ENCODE data around the gene JMJD1C. TPM values are rescaled to one million over a fixed set of nuclear protein-coding genes. Genes with fewer than 3 reads are reported as not detected.

Gene JMJD1C
- total RNA-seq, 1 experiment from 2014 or later, result 180 TPM

- TF ChIP-seq ZNF425 (CRISPR knock-in tag; conservative IDR thresholded peaks at IDR 0.05), result no peak
Measured at GRCh38 chr10:63374991-63375390, 90.8 kb downstream of the JMJD1C start (continued).

- Mint-ChIP-seq H3K4me1 (peaks cover 6% of the 10 kb centered on the region), H3K9me3 (no peaks in the 10 kb centered on the region), H3K27me3 (ENCODE audit: low read depth) (no peaks in the 10 kb centered on the region), H3K27ac (no peak overlapping the region), H3K36me3 (no peaks in the 10 kb centered on the region), H3K4me3 (no peak overlapping the region)
- ChIA-PET CTCF (no interaction called here), POLR2A (no interaction called here)
- DNase-seq (ENCODE audit: low spot score) (no peak), ATAC-seq (no peak)
- TF ChIP-seq USF1 (CRISPR knock-in tag; IDR thresholded peaks at IDR 0.05), result no peak
- TF ChIP-seq RELA (CRISPR knock-in tag; IDR thresholded peaks at IDR 0.05; ENCODE audit: borderline replicate concordance), result no peak
- no peak for TF ChIP-seq AR (CRISPR knock-in tag; IDR thresholded peaks at IDR 0.05)
- no peak for TF ChIP-seq ZMAT4 (CRISPR knock-in tag; IDR thresholded peaks at IDR 0.05)
- no peak for TF ChIP-seq ZNF396 (CRISPR knock-in tag; IDR thresholded peaks at IDR 0.05; ENCODE audit: borderline replicate concordance)
- no peak for TF ChIP-seq IRF2 (CRISPR knock-in tag; IDR thresholded peaks at IDR 0.05; ENCODE audit: borderline replicate concordance, low read depth)
- TF ChIP-seq USF2 (CRISPR knock-in tag; IDR thresholded peaks at IDR 0.05), result no peak
- no peak for TF ChIP-seq ZNF232 (CRISPR knock-in tag; IDR thresholded peaks at IDR 0.05)
- TF ChIP-seq PRDM15 (CRISPR knock-in tag; IDR thresholded peaks at IDR 0.05), result no peak
- TF ChIP-seq TEAD1 (CRISPR knock-in tag; IDR thresholded peaks at IDR 0.05), result no peak
- no peak for TF ChIP-seq FOXJ3 (CRISPR knock-in tag; IDR thresholded peaks at IDR 0.05; ENCODE audit: borderline replicate concordance)
- TF ChIP-seq ZNF671 (CRISPR knock-in tag; IDR thresholded peaks at IDR 0.05), result no peak
- TF ChIP-seq ATF2 (CRISPR knock-in tag; IDR thresholded peaks at IDR 0.05; ENCODE audit: borderline replicate concordance, low read depth), result no peak
- TF ChIP-seq SMAD4 (CRISPR knock-in tag; IDR thresholded peaks at IDR 0.05), result no peak
- TF ChIP-seq RORB (CRISPR knock-in tag; IDR thresholded peaks at IDR 0.05), result no peak
- TF ChIP-seq IRF1 (CRISPR knock-in tag; IDR thresholded peaks at IDR 0.05), result no peak
- TF ChIP-seq ZNF512 (CRISPR knock-in tag; IDR thresholded peaks at IDR 0.05; ENCODE audit: borderline replicate concordance), result no peak
- no peak for TF ChIP-seq ZNF138 (CRISPR knock-in tag; conservative IDR thresholded peaks at IDR 0.05)
- no peak for TF ChIP-seq PREB (CRISPR knock-in tag; IDR thresholded peaks at IDR 0.05; ENCODE audit: borderline replicate concordance)
- TF ChIP-seq PRRX2 (CRISPR knock-in tag; IDR thresholded peaks at IDR 0.05), result no peak
Measured at GRCh38 chr10:63373176-63373575, 92.6 kb downstream of the JMJD1C start.
